Thoracic aorta (tissue), 2 donors: ENCODE results near the gene WDR17. TPM values are rescaled to one million over a fixed set of nuclear protein-coding genes. Genes with fewer than 3 reads are reported as not detected.

Experiments used
- ATAC-seq: fragments of 150-250 bp; one replicate; pipeline ENCODE4 v1.8.0; 2017; ENCODE audit warnings: low read depth; ENCODE audit not compliant: insufficient number of reproducible peaks, low FRiP score
- DNase-seq: peaks from one replicate; pipeline ENCODE4 v3.0.0-alpha.2; 2020; ENCODE audit warnings: low spot score
- H3K27ac ChIP-seq, 2 donors: fragments of 200-600 bp; sonication (generic); 1 replicate in 1 of 2; 2 replicates in 1 of 2; pipeline ENCODE4 v1.5.1; 2016; ENCODE audit warnings: mild to moderate bottlenecking in 2 of 2, moderate library complexity in 2 of 2
- H3K27me3 ChIP-seq: fragments of 200-600 bp; sonication (generic); replicated peaks from 2 replicates; pipeline ENCODE4 v1.6.0; 2016; ENCODE audit warnings: mild to moderate bottlenecking; ENCODE audit not compliant: insufficient read depth
- H3K36me3 ChIP-seq: fragments of 200-600 bp; sonication (generic); one replicate; pipeline ENCODE4 v1.5.1; 2016
- H3K4me1 ChIP-seq, 2 donors: fragments of 200-600 bp; sonication (generic); 1 replicate in 1 of 2; 2 replicates in 1 of 2; pipeline versions ENCODE4 v1.5.1 to v1.6.0; 2016; ENCODE audit warnings: low read depth in 2 of 2, mild to moderate bottlenecking in 1 of 2; ENCODE audit not compliant: control insufficient read depth in 1 of 2
- H3K4me3 ChIP-seq: fragments of 200-600 bp; sonication (generic); 2 replicates; pipeline ENCODE4 v1.5.1; 2016; ENCODE audit warnings: mild to moderate bottlenecking
- H3K9me3 ChIP-seq: fragments of 200-600 bp; sonication (generic); 2 replicates; pipeline ENCODE4 v1.5.1; 2016
- total RNA-seq, 2 donors: library from RNA; depleted of rRNA; stranded (reverse); fragments of >200 nt; gene quantifications; one replicate each; pipeline versions ENCODE4 v1.1.0 to v1.2.3, GENCODE V29; 2016
- TF ChIP-seq, protein P1 (sequence below): fragments of 200-600 bp; sonication (generic); IDR thresholded peaks from one replicate; pipeline ENCODE4 v1.5.1; 2019; ENCODE audit warnings: antibody characterized with exemption

WDR17 gene
- total RNA-seq, 2 donors from 2014 or later: 1.7 to 5.3 TPM

DNA sequence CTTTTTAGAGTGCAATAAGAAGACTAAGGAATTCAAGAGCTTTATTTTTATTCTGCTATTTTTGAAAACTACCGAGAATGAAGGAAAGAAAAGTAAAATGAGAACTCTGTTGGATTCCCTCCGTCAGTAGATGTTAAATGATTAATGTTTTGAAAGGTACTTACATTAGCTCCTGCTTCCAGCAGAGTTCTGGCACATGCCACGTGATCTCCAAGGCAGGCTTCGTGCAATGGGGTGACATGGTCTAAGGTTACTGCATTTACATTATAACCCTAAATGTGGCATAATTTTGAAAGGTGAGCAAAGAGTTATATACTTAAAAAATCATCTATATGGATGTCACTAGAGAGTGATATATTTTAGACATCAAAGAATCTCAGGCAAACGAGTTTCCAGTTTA, 156.5 kb downstream of the WDR17 start:
- H3K27me3 ChIP-seq: no peaks in the 10 kb centered on the region
- H3K27ac ChIP-seq: no peak overlapping the region
- H3K4me1 ChIP-seq: no peaks in the 10 kb centered on the region
- no peak overlapping the region for H3K4me3 ChIP-seq
- TF ChIP-seq, protein P1, sequence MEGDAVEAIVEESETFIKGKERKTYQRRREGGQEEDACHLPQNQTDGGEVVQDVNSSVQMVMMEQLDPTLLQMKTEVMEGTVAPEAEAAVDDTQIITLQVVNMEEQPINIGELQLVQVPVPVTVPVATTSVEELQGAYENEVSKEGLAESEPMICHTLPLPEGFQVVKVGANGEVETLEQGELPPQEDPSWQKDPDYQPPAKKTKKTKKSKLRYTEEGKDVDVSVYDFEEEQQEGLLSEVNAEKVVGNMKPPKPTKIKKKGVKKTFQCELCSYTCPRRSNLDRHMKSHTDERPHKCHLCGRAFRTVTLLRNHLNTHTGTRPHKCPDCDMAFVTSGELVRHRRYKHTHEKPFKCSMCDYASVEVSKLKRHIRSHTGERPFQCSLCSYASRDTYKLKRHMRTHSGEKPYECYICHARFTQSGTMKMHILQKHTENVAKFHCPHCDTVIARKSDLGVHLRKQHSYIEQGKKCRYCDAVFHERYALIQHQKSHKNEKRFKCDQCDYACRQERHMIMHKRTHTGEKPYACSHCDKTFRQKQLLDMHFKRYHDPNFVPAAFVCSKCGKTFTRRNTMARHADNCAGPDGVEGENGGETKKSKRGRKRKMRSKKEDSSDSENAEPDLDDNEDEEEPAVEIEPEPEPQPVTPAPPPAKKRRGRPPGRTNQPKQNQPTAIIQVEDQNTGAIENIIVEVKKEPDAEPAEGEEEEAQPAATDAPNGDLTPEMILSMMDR: no peak
- H3K36me3 ChIP-seq: no peaks in the 10 kb centered on the region
- no peak for ATAC-seq
- no peak for DNase-seq
- no peaks in the 10 kb centered on the region for H3K9me3 ChIP-seq

DNA sequence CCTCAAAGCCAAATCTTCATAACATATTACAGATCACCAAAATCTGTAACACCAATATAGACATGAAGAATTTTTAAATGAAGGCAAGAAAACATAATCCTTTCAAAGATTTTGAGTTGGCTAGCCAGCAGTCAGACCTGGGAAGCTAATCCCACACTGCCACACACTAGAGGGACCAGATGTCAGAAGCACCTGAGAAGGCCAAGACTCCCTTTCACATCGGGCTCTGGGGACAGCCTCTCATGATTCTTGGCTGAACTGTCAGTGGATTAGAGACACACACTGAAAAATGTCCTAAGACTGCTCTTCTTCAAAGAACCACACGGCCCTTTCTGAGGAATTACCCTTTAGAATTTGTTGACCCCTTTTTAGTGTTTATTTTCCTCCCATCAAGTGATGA, 157.9 kb downstream of the WDR17 start:
- ATAC-seq (no peak), DNase-seq (no peak)
- no peak overlapping the region for H3K27ac ChIP-seq

DNA sequence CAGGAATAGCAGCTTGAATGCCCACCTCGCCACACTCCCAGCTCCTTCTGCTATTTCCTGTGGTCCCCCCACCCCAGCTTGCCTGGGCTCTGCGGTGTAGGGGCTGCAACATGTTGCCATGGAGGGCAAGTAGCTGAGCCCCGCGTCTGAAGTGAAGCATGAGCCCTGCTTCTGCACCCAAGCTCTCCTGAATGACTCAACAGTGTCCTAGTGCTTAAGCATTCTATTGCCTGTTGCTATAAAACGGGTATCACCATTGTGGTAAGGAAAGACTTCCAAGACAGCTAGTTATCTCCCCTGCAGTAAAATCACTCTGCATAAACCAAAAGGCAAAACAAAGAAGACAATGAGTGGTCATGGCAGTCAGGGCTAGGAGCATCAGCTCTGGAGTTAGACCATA, 161.1 kb downstream of the WDR17 start:
- Histone ChIP-seq H3K27me3 (no peaks in the 10 kb centered on the region), H3K4me1 (peaks cover 0 to 7% of the 10 kb centered on the region in 2 donors), H3K36me3 (no peaks in the 10 kb centered on the region), H3K27ac (no peak overlapping the region), H3K9me3 (no peaks in the 10 kb centered on the region), H3K4me3 (no peak overlapping the region)
- TF ChIP-seq, protein P1: no peak
- no peak for DNase-seq
- ATAC-seq: no peak

More for the DNA sequence above, 157.9 kb downstream of the WDR17 start:
- Histone ChIP-seq H3K4me3 (no peak overlapping the region), H3K9me3 (no peaks in the 10 kb centered on the region), H3K27me3 (no peaks in the 10 kb centered on the region), H3K36me3 (no peaks in the 10 kb centered on the region), H3K4me1 (no peaks in the 10 kb centered on the region)
- TF ChIP-seq, protein P1: no peak

GRCh38 chr4:176229645-176230044, 164.0 kb downstream of the WDR17 start:
- H3K4me1 ChIP-seq: peaks cover 0 to 7% of the 10 kb centered on the region in 2 donors
- no peaks in the 10 kb centered on the region for H3K9me3 ChIP-seq
- no peaks in the 10 kb centered on the region for H3K36me3 ChIP-seq
- H3K27me3 ChIP-seq: no peaks in the 10 kb centered on the region
- DNase-seq (no peak), ATAC-seq (no peak)
- no peak overlapping the region for H3K4me3 ChIP-seq
- TF ChIP-seq, protein P1: no peak
- H3K27ac ChIP-seq: no peak overlapping the region

Other genes with a start within 250 kb of the WDR17 start
- gene SPATA4, start 129.7 kb downstream of the WDR17 start, total RNA-seq: not detected
- not detected for gene ASB5, start 203.4 kb downstream of the WDR17 start, total RNA-seq